NCI-H460 (cell line): ENCODE data around the gene NKAIN1. TPM values are rescaled to one million over a fixed set of nuclear protein-coding genes. Genes with fewer than 3 reads are reported as not detected.
"Not testable (repeated sequence)": the region's sequence is repeated elsewhere in the genome, so short reads cannot be mapped to it uniquely, and the experiment has no call there.

ENCODE experiments used
- DNase-seq: peaks from one replicate; pipeline ENCODE4 v3.0.0-alpha.2; 2016; ENCODE audit warnings: low read depth; ENCODE audit errors: extremely low read depth
- total RNA-seq: library from RNA; depleted of rRNA; stranded (reverse); fragments of >200 nt; shearing (Covaris generic); gene quantifications from 2 replicates; pipeline ENCODE4 v1.2.3, GENCODE V29; 2014

Gene NKAIN1
- total RNA-seq, 1 experiment from 2014 or later: 0.57 TPM

- DNase-seq: no peak
Observed at GRCh38 chr1:31199236-31199790, 40.4 kb downstream of the NKAIN1 start.

GRCh38 chr1:31198600-31198999 lies 41.1 kb downstream of the NKAIN1 start:
- no peak for DNase-seq

DNA sequence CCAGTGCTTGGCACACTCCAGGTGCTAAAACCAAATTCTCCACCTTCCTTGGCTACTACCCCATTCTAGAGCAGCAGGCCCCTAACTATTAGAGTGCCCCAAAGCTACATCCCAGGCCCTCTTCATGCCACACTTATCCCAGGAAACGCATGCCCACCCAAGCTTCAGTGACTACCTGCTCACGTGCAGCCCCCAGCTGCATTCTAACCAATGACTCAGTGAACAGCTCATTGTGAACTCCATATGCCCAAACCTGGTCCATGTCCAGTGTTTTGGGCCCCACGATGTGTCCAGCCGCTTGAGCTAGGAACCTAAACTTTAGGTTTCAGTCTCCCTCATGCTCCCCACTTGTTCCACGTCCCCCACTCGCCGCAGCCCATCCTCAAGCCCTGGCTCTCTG lies 41.5 kb downstream of the NKAIN1 start:
- no peak for DNase-seq

DNA sequence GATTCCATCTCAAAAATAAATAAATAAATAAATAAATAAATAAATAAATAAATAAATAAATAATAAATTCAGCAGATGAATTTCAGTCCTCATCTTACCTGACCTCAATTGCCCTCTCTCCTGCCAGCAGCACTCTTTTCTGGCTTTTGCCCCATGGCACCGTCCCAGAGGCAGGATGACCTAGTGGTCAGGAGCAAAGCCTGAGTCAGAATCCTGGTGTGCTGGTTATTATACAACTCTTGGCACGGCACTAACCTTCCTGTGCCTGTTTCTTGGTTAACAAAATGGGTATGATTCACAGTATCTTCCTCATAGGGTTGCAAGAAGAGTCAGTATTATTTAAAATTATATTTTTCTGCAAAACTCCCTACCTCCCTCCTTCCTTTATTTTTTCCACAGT lies 43.0 kb downstream of the NKAIN1 start:
- DNase-seq: no peak

- DNase-seq: not testable (repeated sequence)
Observed at GRCh38 chr1:31195267-31195666, 44.4 kb downstream of the NKAIN1 start.

DNA sequence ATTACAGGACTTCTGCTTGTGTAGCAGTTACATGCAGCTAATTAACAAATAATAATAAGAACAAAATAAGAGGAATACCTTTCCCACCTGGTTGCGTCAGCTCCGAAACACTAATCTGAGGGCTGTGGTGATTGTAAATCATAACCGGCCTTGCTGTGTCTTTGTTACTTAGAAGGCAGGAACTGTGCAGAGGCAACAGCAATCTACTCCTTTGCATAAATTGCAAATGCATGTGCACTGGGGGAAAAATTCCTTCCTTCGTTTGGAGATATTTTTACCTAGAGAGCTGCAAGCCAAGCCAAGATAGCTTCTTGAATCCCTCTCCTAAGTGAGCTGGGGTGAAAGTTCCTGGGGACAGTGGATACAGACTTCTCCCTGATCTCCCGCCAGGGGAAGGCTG lies 46.0 kb downstream of the NKAIN1 start:
- no peak for DNase-seq

DNA sequence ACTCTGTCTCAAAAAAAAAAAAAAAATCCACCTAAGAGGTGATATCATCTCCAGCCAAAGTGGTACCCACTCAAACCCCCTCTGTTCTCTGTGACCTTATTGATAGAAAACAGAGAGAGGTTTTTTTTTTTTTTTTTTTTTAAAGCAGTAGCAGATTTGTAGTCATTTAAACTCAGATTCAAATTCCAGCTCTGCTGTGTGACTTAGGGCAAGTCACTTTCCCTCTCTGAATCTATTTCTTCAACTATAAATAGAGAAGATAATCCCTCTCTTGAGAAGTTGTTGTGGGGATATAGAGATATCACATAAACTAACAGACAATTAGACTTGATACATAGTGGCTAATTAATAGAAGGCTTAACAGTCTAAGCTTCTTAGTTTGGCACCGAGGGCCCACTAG lies 48.4 kb downstream of the NKAIN1 start:
- no peak for DNase-seq

GRCh38 chr1:31189696-31190674 lies 49.7 kb downstream of the NKAIN1 start:
- no peak for DNase-seq

GRCh38 chr1:31183927-31184554 lies 55.6 kb downstream of the NKAIN1 start:
- no peak for DNase-seq

DNA sequence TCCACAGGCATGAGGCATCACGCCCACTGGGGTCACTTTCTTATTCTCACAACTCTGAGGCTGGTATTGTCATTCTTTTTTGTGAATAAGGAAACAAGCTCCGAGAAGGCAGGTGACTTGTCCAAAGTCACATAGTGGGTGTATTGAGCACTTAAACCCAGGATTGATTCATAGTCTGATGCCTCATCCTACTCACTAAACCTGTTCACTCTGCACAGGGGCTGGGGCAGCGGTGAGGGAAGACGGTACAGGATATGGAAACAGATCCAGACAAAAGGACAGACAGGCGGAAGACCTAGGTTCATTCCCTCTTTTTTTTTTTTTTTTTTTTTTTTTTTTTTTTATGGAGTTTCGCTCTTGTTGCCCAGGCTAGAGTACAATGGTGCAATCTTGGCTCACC lies 56.6 kb downstream of the NKAIN1 start:
- DNase-seq: no peak

DNA sequence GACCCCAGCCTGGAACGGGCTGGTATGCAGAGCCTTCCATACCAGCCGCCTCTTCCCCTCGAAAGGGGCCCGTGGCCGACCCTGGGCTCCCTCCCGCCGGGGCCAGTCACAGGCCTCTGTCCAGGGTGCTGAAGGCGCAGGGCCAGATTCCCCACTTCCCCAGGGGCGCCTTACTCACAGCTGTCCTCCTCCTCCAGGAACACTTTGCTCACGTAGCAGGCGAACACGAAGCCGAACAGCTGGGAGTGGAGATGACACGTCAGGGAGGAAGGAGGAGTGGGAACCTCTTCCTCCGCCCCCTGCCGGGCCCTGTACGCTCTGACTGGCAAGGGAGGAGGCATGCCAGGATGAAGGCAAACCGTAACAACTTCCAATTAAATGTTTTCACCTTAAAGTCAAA lies 57.3 kb downstream of the NKAIN1 start:
- peak; percentile 64 for DNase-seq

- no peak for DNase-seq
Observed at GRCh38 chr1:31181515-31182343, 58.0 kb downstream of the NKAIN1 start.

GRCh38 chr1:31180338-31180737 lies 59.3 kb downstream of the NKAIN1 start:
- DNase-seq: no peak

- not testable (repeated sequence) for DNase-seq
Observed at GRCh38 chr1:31176291-31176690, 63.4 kb downstream of the NKAIN1 start.

DNA sequence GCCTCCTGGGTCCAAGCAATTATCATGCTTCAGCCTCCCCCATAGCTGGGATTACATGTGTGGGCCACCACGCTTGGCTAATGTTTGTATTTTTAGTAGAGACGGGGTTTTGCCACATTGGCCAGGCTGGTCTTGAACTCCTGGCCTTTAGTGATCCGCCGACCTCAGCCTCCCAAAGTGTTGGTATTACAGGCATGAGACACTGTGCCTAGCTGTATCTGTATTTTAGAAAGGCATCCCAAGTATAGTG lies 69.3 kb downstream of the NKAIN1 start:
- DNase-seq: no peak

DNA sequence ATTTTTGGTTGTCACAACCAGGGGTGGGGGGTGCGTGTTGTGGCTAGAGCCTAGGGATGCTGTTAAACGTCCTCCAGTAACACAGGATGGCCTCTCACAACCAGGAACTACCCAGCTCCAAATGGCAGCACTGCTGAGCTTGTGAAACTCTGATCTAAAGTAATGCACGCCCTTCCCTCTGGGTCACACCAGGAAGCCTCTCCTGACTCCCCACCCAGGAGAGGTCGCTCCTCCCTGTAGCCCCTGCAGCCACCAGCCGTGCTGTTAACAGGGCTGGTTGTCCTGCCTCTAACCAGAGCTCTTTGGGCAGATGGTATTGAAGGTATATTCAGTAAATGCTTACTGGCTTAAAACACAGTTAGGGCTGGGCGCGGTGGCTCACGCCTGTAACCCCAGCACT lies 73.2 kb downstream of the NKAIN1 start:
- no peak for DNase-seq

DNA sequence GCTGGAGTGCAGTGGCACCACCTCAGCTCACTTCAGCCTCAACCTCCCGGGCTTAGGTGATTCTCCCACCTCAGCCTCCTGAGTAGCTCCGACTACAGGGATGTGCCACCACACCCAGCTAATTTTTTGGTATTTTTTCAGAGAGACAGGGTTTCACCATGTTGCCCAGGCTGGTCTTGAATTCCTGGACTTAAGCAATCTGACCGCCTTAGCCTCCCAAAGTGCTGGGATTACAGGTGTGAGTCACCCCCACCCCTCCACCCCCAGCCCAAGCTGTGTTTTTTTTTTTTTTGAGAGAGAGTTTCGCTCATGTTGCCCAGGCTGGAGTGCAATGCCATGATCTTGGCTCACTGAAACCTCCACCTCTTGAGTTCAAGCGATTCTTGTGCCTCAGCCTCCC lies 75.4 kb downstream of the NKAIN1 start:
- DNase-seq: no peak

DNA sequence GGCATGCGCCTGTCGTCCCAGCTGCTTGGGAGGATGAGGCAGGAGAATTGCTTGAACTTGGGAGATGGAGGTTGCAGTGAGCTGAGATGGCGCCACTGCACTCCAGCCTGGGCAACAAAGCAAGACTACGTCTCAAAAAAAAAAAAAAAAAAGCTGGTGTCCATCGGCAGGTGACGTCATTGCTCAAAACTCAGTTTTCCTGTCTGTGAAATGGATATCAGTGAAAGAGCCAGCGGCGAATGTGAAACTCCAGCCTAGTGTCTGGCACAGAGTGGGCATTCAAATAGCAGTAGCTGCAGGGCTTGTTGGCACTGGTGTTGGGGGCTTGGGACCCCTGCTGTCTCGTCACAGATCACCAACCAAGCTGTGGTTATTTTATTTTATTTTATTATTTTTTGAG lies 75.8 kb downstream of the NKAIN1 start:
- no peak for DNase-seq

- no peak for DNase-seq
Observed at GRCh38 chr1:31161571-31161970, 78.1 kb downstream of the NKAIN1 start.

GRCh38 chr1:31159869-31160611 lies 79.6 kb downstream of the NKAIN1 start:
- no peak for DNase-seq
